ENCODE results near the gene THAP5.

THAP5 gene, protein sequence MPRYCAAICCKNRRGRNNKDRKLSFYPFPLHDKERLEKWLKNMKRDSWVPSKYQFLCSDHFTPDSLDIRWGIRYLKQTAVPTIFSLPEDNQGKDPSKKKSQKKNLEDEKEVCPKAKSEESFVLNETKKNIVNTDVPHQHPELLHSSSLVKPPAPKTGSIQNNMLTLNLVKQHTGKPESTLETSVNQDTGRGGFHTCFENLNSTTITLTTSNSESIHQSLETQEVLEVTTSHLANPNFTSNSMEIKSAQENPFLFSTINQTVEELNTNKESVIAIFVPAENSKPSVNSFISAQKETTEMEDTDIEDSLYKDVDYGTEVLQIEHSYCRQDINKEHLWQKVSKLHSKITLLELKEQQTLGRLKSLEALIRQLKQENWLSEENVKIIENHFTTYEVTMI

DNA sequence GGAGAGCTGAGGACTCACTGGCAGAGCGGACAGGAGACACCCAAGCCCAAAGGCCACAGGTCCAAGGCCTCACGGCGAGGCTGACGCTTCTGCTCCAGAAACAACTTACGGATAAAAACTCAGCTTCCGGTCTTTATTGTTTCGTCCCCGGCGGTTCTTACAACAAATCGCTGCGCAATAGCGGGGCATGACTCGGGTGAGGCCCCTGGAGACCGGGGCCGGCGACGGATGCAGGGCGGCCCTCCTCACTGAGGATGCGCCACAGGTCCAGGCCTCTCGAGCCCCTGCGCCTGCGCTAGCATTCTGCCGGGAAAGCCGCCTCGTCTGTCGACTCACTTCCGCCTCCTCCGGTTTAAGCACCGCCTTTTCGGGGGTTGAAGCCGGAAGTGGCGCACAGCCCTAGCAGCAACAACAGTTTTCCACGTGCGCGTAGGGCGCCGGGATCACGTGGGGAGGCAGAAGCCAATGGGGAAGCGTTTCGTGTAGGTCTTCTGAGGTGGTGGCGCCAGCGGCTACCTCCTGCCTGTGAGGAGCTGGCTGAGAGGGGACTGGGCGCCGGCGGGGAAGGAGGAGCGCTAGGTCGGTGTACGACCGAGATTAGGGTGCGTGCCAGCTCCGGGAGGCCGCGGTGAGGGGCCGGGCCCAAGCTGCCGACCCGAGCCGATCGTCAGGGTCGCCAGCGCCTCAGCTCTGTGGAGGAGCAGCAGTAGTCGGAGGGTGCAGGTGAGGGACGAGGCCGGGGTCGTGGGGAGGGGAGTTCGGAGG lies at the start of gene THAP5, which contains the start of gene DNAJB9:
Gene THAP5 (minus strand): TSS at position 326 of the 765 bp plus-strand sequence. CDS start 137 bp downstream, at position 189.
Gene DNAJB9 (plus strand): TSS at position 494 of the 765 bp plus-strand sequence. CDS start 1,853 bp downstream, outside the sequence.
- peak; percentile 97 for DNase-seq (ENCODE audit: low read depth)

DNA sequence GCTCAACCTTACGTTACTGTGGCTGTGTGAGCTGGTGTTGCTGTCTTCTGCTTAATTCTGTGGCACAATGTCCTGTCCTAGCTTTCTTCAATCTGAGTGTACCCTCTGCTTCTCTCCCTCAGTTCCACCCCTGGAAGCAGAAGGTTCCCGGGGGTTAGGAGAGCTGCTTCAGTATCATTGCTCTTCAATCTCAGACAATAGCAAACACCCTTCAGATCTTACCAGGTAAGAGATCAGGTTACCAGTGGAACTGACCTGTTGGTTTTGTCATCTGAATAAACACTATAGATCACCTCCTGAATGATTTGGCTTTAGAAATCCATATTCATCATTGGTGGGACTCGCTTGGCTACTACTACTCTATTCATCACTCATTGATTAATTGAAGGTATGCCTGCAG lies 48.5 kb upstream of the THAP5 start:
- no peak for DNase-seq (ENCODE audit: low read depth)

DNA sequence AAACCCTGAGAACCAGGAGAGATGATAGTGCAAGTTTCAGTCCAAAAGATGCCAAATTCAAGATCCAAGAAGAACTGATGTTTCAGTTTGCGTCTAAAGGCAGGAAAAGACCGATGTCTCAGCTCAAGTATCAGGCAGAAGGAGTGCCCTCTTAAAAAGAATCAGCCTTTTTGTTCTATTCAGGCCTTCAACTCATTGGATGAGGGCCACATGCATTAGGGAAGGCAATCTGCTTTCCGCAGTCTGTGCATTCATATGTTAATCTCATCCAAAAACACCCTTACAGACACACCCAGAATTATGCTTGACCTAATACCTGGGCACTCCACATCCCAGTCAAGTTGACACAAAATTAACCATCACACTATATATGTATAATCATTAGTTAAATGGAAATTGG lies 45.4 kb upstream of the THAP5 start:
- no peak for DNase-seq (ENCODE audit: low read depth)

DNA sequence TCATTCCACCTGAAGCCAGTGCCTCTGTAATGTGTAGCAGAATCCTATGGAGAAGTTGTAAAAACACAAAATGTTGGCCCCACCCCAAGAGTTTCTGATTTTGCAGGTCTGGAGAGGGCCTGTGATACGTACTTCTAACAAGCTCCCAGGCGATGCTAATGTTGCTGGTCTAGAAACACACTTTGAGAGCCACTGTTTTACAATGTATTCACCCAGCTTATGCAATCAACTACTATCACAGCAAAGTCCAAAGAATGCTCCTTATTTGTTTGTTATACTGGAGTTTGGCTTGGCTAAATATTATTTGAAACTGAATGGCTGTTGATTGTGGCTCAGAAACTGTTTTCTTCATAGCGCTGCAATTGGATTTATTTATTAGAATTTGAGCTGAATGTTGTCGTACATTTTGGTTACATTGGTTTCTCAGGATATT lies 44.5 kb upstream of the THAP5 start:
- DNase-seq (ENCODE audit: low read depth), result no peak

DNA sequence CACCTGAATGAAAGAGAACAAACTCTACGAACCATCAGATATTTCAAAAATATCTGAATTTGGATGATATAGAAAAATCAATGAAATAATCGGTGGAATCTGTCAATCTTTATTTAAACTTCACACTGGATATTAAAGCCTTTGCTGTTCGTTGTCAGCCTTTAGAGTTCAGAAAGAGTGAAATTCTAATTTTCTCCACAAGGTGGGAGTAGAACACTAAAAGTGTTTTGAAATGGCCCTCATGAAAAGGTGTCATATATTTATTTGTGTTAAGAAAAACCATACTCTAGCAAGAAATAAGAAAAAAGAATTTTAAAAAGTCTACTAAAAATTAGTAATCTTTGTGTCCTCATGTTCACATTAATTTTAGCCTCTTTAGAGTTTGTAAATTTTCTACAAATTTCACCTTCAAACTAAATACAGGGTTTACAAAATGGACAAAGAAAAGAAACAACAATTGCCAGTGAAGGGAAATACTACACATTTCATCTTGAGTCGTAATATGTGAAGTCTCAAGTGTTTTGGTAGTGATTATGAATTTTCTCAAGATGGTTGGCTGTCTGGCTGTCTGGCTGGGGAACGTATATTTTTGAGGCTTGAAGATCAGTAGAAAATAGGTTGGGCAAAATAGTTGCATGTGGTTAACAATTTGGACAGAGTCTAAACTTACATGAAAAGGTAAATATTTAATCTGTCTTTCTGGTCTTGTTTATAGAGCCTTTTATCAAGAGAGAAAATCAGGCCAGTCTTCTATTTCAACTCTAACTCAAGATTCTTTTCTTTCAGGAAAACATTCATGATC lies 43.8 kb upstream of the THAP5 start:
- DNase-seq (ENCODE audit: low read depth), result no peak

DNA sequence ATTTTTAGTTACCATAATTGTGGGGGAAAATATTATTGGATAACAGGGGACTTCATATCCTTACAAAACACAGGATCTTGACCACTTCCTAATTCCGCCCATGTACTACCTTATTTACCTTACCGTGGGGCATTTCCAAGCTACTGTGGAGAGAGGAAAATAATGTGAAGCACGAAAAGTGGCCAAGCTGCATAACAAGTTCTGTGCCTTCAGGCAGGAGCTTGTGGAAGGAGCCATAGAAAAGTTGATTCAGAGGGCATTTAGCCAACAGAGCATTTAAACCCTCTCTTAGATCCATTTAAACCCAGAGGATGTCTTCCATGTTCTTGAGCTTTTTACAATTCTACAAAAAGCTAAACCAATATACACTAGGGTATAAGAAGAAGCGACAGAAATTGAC lies 41.8 kb upstream of the THAP5 start:
- DNase-seq (ENCODE audit: low read depth), result no peak

DNA sequence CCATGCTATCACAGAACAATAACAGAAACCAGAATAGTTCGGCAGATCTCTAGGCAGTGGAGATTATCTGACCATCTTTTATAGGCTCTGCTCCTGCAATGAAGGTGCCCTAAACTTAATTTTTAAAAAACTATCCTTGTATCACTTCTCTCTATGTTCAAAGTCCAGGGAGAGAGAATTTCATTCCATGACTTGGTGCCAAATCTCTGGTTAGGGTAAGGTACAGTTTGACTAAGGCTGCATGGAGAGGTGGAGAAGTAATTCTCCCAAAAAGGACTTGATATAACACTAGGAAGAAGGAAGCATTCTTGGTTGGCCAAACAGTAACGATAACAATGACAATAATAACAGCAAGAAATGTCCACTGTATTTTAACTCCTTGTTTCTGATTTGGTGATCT lies 40.1 kb upstream of the THAP5 start:
- no peak for DNase-seq (ENCODE audit: low read depth)

DNA sequence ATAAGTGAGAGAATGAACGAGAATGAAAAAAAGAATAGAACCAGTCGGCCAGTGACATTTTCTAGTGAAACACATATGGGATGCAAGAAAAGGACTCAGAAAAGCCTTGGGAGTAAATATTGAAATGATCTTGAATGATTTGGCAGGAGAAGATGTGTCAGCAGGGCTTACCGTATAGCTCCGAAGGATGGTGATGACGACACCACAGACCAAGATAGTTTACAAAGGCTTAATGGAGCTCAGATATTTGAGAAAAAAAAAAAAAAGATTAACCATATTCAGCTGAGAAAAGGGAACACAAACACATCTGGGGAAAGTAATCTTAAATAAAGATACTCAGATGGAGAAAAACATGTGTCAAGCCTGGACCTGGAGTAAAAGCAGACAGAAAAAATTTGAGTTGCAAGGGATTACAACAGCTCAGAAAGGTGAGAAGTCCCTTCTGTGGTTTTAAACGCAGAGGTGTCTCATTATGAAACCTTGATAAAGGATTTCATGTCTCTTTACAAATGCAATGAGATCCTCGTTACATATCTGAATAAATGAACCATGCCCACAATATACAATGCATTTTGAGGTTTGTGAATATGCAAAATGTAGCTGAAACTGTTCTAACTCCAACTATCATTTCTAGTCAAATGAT lies 36.2 kb upstream of the THAP5 start:
- no peak for DNase-seq (ENCODE audit: low read depth)

DNA sequence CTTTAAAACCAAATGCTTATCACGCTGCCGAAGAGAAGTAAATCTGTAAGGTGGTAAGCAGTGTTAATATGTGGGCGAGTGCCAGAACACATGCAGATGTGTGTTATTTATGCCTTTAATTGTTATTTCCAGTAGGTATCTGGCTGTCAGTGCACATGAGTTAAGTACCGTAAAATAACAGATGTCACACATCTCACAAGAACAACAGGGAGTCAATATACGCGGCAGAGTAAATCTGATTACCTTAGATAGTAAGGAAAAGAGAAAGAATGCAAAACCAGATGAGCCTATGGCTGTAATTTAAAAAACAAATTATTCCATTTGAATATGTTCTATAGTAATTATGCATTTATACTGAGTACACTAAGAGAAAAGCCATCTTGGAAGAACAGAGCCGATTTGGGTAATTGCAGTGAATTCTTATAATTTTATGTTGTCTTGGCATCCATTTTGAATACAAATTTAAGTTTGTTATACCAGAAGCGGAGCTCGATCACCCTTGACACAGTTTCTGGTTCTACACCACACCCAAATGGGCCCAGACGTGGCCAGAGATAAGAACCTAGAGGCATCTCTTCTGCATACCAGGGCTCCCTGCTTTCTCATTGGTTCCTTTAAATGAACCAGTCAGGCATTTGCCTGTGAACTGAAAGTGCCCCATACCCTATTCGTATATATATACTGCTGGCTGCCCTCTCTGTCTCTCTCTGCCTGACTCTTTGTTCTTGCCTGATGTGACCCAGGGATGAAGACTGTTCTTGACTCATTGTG lies 35.0 kb upstream of the THAP5 start:
- DNase-seq (ENCODE audit: low read depth), result no peak

DNA sequence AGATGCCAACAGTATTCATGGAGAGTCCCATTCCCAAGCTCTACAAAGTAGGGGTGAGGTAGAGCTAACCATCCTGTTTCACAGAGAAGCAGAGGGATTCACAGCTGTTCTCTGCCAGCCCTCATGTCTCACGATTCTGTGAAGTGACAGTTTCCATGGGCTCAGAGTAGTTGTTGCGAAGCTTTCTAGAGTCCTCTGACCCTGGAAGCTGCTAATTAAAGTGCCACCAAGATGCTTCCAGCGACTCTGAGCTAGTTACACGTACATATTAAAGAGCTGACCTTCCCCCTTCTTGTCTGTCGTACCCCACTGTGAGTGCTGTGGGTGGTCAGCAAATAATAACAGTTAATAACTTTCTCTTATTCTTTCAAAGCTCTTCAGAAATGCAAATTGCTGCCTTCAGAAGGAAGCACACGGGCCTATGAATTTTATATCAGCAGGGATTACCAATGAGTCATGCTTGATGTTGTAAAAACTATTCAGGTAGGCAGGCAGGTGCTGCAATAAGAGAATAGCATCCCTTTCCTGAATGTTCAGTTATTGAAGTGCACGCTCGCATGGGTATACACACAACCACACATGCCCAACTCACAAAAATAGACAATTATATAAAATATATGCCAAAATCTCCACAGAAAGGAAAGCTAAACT lies 34.3 kb upstream of the THAP5 start:
- DNase-seq (ENCODE audit: low read depth), result no peak

DNA sequence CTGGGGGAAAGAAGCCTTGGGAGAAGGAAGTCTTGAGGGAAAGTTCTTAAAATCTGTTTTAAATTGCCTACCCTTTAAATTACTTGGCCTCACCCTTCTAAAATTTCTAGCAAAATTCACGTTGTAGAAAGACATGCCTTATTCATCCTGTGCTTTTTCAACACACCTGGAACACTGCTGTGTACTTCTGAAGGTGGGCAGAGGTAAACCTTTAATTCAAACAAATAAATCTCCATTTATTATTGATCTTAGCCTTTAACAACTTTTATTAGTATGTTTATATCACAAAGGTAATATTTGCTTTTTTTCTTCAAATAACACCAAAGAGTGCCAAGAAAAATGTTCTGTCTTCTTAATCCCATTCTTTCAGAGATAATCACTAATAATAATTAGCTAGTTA lies 30.9 kb upstream of the THAP5 start:
- DNase-seq (ENCODE audit: low read depth), result no peak

DNA sequence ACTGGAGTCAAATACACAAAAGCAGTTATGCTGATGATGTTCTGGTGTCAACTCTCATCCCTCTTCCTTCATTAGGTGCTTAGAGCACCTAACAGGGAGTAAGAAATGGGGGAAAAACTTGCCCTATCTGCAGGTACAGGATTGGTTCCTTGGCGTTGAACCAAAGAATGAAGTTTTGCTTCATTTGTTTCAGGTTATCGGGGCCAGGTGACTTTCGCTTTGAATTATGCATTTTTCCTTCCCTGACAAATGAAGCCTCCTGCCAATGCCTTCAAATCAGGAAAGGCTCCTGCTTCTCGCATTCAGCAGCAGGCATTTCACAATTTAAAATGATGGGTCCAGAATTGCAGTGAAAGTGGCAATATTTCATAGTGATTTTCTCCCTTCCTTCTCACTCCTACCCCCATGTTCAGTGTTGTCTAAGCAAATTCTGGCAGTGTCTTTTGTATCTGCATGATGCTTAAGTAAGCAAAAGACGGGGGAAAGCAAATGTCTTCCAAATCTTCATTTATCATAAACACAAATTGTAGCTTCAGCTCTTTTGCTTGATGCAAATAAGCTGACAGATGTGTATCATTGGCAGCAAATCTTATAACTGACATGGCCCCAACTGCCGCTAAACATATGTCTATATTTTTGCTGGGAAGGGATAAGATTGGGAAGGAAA lies 29.5 kb upstream of the THAP5 start:
- no peak for DNase-seq (ENCODE audit: low read depth)

DNA sequence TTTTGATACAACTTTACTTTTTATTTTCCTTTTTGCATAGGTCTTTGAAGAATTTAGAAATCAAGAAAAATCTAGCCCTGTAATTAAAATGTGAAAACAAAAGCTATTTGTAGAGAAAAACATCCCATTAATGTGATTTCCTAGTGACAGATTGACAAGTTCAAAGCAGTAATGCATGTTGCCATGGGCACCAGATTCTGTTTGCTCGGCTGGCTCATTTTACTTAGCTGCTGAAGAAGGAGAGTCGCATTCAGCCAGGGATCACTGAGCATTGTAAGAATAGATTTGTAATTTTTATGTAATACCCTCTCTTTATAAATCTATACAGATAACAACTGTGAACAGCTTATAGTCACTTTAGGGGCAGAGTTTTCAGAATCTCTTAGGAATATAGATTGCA lies 28.6 kb upstream of the THAP5 start:
- DNase-seq (ENCODE audit: low read depth), result no peak

DNA sequence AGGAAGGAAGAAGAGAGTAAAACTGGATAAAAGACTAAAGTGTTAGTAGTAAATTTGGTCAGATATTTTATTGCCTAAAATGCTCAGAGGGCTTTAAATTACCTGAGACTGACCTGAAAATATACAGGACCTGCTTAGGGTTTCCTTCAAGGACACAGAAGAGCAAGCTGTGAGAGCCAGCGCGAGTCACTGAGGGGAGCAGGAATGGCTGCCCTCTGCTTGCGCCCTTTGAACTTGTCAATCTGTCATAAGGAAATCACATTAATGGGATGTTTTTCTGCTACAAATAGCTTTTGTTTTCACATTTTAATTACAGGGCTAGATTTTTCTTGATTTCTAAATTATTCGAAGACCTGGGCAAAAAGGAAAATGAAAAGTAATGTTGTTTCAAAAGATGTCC lies 27.1 kb upstream of the THAP5 start:
- DNase-seq (ENCODE audit: low read depth), result no peak

DNA sequence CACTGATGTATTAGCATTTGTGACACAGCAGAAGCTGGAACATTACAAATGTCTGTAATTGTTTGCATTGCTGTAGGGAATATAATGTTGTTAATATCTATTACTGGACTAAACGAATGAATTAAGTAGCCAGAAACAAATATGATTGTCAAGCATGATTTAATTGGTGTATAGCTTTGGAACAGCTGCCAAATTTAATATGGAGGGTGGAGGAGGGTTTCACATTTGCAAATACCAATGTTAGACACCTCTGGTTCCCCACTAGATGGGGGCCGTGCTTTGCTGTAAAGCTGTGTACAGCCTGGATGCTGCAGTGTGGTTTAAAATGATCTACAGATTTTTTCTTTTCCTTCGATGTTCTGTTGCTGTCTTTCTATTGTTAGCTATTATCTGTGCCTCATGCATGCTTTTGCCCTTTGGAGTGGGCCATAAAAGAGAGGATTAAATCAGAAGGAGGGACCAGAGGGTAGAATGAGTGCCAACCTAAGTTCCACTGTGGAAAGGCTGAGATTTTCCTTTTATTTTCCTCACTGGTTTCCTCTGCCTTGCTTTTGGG lies 23.2 kb upstream of the THAP5 start:
- no peak for DNase-seq (ENCODE audit: low read depth)

DNA sequence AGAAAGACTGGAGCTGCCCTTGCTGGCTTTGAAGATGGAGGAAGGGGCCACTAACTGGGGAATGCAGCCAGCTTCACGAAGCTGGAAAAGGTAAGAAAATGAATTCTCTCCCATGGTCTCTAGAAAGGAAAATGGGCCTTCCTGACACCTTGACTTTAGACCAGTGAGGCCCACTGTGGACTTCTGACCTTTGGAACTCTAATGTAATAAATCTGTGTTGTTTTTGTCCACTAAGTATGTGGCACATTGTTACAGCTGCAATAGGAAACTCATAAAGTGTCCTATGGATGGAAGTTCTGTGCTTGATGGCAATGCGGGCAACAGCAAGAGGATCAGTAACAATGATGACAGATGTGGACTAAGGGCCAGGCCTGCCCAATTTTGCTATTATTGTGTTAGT lies 21.1 kb upstream of the THAP5 start:
- DNase-seq (ENCODE audit: low read depth), result no peak

DNA sequence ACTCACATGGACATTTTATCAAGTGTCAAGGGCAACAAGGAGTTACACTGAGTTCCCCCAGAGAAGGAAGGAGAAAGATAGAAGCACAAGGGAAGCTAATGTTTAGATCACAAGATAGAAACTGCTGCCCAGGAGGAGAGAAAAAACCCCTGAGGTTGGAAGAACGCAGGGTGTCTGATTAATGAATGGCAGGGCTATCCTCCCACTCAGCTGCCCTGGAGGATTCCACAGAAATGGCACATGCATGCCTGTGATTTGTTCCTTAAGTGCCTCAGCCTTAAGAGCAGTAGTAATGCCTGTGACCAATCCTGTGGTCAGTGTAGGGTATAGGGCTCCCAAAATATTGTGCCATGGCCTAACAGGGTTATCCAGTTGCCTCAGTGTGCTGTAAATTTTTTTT lies 20.4 kb upstream of the THAP5 start:
- no peak for DNase-seq (ENCODE audit: low read depth)

DNA sequence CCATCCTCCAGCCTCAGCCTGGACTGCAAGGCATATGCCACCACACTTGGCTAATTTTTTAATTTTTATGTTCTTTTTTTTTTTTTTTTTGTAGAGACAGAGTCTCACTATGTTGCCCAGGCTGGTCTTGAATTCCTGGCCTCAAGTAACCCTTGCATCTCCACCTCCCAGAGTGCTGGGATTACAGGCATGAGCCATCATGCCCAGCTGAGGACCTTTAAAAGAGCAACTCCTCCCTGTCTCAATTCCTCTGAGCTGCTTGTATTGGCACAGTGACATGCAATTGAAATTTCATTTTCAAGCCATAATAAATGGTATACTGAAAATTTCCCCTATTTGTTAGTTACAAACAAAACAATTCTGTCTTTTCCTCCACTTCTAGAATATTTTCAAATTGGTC lies 19.7 kb upstream of the THAP5 start:
- DNase-seq (ENCODE audit: low read depth), result no peak

DNA sequence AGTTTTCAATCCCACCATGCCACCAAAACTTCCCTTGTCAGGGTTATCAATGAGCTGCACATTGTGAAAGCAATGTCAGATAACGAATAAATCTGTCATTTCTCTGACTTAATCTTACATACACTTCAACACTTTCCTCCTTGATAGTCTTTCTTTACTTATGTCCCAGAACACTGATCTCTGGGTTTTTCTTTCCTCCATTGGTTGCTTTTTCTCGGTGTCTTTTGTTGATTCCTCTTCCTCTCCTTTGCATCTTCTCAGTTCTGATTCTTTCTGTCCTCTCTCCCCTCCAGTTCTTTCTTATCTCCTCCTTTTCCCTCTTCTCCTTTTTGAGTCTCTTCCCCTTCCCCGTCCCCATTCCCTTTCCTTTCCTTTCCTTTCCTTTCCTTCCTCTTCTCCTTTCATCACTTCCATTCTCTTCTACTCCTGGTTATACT lies 16.8 kb upstream of the THAP5 start:
- DNase-seq (ENCODE audit: low read depth), result no peak

DNA sequence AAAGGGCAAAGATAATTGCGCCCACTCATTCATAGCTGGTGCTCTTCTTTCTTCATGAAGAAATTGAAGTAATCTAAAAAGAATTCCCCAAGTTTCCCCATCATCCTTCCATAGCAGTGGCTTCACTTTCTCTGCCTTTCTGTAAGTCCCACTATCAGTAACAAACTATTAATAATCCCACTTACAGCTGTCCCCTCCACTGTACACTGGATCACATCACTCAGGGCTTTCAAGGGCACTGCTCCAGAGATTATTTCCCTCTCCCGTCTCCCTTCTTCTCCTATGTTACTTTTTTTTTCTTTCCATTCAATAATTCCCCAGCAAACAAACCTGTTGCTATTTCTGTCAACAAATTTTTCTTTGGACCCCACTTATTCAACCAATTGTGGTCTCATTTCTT lies 16.3 kb upstream of the THAP5 start:
- DNase-seq (ENCODE audit: low read depth), result no peak
